ENCODE data around the gene REV3L.
"Not testable (repeated sequence)": the region's sequence is repeated elsewhere in the genome, so short reads cannot be mapped to it uniquely, and the experiment has no call there.

Gene REV3L

GRCh38 chr6:111358454-111358853 lies 124.6 kb downstream of the REV3L start:
- no peak for DNase-seq (ENCODE audit: low spot score)

GRCh38 chr6:111357705-111358104 lies 125.3 kb downstream of the REV3L start:
- DNase-seq (ENCODE audit: low spot score): no peak

DNA sequence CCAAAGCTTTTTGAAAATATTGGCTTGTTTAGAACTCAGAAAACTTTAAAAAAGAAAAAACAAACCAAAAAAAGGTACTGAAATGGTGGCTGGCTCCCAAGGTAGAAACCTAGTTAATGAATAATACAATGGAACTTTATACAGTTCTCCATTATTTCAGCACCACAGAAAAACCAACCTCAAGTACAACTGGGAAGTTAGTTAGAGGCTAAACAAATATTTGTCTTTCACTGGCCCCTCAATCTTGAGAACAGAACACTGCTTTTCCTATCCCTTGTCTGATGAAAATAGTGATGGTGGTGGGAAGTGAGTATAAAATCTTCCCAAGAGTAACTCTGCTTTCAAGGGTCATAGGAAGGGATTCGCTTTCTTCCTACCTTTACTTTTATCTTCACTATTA lies 126.5 kb downstream of the REV3L start:
- no peak for DNase-seq (ENCODE audit: low spot score)

DNA sequence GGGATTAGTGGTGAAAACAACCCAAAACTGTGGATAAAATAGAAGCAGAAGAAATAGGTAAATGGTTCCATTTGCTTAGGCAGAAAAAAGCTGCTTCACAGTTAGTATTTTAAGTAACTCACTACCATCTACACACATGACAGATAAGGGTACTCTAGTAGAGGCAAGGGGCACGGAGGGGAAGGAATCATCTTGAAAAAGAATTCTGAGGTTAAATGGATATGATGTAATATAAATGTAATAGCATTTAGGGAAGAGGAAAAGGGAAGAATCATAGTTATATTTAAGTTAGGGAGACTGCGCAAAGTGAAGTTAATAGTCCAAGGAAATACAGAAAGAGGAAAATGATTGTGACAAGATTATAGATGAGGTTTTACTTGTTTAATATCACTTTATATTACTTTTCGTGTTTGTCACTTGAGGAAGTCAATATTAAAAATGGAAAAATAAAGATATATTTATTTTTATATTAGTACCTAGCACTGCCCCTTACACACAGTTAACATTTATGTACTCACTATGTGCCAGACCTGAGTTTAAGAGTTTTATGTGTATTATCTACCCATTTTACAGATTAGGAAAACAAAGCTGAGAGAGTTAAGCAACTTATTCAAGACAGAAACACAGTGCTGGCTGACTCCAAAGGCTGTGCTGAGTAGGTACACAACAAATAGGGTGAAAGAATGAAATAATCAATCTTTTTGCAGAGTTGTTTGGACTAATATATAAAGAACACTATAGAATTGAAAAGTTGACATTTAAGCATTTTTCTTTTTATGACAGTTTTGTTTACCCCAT lies 128.1 kb downstream of the REV3L start:
- DNase-seq (ENCODE audit: low spot score): no peak

- DNase-seq (ENCODE audit: low spot score): no peak
Observed at GRCh38 chr6:111353912-111354462, 129.0 kb downstream of the REV3L start.

GRCh38 chr6:111347589-111347988 lies 135.4 kb downstream of the REV3L start:
- DNase-seq (ENCODE audit: low spot score): no peak

DNA sequence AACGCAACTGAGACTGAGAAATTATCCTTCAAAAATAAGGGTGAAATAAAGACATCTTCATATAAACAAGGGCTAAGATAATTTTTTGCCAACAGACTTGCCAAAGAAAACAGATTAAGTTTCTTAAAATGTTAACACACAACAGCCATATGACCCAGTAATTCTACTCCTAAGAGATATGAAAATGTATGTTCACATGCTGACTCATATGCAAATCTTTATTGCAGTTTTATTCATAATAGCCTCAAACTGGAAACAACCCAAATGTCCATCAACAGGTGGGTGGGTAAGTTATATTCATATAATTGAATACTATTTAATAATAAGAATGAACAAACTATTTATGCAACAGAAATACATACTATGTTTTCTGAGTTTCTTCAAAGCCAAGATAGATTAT lies 140.1 kb downstream of the REV3L start:
- no peak for DNase-seq (ENCODE audit: low spot score)

DNA sequence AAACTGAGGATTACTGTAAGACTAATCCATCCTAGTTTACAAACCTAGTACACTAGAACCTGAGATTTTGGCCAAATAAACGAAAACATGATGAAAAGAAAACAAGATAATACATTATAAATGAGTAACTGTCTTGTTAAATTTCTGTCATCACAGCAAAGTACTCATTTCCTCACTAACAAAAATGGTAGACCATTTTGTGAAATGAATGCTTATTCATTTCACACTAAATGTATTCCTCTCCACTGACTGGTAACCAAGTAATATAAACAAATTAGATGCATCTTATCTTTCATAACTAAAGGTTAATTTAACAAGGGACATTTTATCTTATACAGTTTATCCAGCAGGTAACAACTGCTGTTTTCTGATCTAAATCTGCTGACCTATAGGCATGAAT lies 143.7 kb downstream of the REV3L start:
- DNase-seq (ENCODE audit: low spot score): no peak

DNA sequence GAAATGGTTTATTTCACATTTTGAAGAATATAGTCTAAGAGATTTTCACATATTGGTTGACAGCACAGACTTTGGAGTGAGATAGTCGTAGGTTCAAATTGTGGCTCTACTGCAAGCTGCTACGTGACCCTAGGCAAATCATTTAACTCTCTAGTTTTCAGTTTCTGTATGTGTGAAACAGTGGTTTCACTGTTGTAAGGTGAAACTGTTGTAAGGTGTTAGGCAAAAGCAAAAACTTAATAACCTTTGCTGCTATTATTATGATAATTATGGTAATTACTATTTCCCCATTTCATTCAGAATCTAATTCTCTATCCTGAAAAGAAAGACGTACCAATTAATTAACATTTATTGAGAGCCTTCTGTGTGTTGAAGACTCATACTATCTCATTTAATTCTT lies 144.2 kb downstream of the REV3L start:
- DNase-seq (ENCODE audit: low spot score): no peak

DNA sequence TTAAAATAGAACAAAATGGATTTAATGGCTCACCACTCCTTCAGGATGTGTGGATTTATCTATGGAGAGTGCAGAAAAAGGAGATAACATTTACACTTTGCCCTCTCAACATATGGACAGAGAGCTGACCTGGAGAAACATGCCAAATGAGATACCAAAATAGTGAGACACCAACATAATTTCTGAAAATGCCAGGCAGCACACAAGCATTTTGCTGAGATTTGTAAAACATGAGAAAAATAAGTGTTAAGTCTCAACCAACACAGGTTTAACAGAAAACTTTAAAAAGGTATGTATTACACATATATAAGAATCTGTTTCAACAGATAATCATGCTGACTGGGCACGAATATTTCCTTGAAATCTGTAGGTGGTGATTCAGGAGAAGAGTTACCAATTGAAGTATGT lies 145.2 kb downstream of the REV3L start:
- DNase-seq (ENCODE audit: low spot score): no peak

DNA sequence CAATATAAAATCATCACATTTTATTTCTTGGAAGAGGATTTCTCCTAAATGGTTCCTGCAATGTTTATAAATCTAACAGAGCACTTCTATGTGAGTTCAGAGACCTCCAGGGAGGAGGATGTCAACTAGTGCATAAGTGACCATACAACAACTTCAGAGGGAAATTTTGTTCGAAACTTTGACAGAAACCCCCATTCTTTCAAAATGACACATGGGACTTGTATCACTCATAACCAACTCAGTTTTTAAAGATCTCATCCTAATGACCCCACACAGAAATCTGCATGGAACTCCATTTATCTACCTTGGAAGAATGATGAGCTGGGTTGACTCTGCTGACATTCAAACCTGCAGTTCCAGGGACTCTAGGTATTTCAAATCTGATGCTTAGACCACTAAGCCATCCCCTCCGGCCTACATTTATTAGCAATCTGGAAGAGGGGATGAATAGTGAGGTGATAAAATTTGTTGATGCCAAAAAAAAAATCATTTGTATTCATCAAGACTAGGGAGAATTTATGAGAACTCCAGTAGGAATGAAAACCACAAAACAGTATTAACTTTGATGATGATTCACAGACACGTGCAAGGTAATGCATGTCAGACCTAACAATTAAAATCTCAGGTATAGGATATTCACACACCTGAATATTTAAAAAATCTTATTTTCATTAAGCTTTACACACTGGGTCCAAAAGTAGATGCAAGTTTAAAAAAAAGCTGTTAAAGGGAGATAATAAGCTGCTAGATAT lies 153.0 kb downstream of the REV3L start:
- no peak for DNase-seq (ENCODE audit: low spot score)

- DNase-seq (ENCODE audit: low spot score): no peak
Observed at GRCh38 chr6:111326563-111326962, 156.5 kb downstream of the REV3L start.

GRCh38 chr6:111322145-111322544 lies 160.9 kb downstream of the REV3L start:
- no peak for DNase-seq (ENCODE audit: low spot score)

DNA sequence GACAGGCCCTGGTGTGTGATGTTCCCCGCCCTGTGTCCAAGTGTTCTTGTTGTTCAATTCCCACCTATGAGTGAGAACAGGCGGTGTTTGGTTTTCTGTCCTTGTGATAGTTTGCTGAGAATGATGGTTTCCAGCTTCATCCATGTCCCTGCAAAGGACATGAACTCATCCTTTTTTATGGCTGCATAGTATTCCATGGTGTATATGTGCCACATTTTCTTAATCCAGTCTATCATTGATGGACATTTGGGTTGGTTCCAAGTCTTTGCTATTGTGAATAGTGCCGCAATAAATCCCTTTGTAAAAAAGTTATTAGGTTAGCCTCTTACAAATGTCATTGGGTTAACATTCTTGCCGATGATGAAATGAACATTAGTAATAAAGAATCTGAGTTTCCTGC lies 175.1 kb downstream of the REV3L start:
- DNase-seq (ENCODE audit: low spot score): not testable (repeated sequence)

- no peak for DNase-seq (ENCODE audit: low spot score)
Observed at GRCh38 chr6:111307275-111307858, 175.7 kb downstream of the REV3L start.

GRCh38 chr6:111306104-111306888 lies 176.7 kb downstream of the REV3L start:
- DNase-seq (ENCODE audit: low spot score): no peak

DNA sequence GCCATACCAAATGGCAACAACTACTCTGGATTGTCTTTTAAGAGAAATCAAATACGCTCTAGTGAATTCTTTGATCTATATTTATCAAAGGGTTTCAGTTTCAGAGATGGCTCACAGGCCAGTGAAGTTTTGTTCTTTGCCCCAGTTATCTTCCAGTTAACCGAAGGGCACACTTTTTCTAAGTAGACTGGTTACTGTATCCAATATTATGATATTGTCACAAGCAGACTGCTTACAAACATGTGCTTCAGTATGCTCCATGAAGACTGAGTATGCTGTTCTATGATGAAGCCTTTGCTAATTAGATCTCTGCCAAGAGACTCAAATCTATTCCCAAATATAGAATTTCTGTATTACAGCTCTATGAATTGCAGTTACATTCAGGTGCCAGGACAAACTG lies 181.1 kb downstream of the REV3L start:
- DNase-seq (ENCODE audit: low spot score): no peak

DNA sequence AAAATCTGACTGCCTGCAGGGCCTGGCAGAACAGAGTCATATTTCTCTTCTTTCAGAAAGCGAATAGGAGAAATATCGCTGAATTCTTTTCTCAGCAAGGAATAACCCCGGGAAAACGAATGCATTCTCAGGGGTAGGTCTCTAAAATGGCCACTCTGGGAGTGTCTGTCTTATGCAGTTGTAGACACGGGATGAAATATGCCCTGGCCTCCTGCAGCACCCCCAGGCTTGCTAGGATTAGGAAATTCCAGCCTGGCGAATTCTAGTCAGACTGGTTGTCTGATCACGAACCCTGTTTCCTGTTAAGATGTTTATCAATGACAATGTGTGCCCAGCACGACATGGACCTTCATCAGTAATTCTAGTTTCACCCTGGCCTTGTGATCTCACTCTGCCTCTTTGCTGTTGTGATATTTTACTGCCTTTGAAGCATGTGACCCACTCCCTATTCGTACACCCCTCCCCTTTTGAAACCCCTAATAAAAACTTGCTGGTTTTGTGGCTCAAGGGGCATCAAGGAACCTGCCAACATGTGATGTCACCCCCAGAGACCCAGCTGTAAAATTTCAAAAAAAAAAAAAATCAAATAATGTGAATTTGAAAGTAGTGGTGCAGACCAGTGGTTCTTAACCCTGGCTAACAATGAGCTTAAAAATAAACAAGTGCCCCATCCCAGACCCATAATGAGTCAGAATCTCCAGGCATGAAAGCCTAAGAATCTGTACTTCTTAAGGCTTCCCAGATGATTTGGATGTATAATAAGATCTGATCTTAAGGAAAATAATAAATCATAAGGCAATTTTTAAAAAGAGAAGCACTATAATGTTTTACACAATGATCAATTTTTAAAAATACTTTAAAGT lies 181.8 kb downstream of the REV3L start:
- DNase-seq (ENCODE audit: low spot score): not testable (repeated sequence)

GRCh38 chr6:111297776-111298175 lies 185.2 kb downstream of the REV3L start:
- no peak for DNase-seq (ENCODE audit: low spot score)

GRCh38 chr6:111294374-111294967 lies 188.5 kb downstream of the REV3L start:
- no peak for DNase-seq (ENCODE audit: low spot score)

Measured in COLO829 (cell line).